Brain microvascular endothelial cell (primary cell): ENCODE measurements around the gene HYAL3.

Experiments used
- DNase-seq: peaks from one replicate; pipeline ENCODE4 v3.0.0-alpha.2; 2020
- H3K27ac ChIP-seq: fragments of 250-450 bp; sonication (Bioruptor Pico); 2 replicates; pipeline ENCODE4 v1.5.1; 2020; ENCODE audit warnings: mild to moderate bottlenecking, moderate library complexity
- H3K27me3 ChIP-seq: fragments of 250-450 bp; sonication (Bioruptor Pico); replicated peaks from 2 replicates; pipeline ENCODE4 v1.5.1; 2020; ENCODE audit warnings: mild to moderate bottlenecking
- H3K36me3 ChIP-seq: fragments of 250-450 bp; sonication (Bioruptor Pico); replicated peaks from 2 replicates; pipeline ENCODE4 v1.5.1; 2020; ENCODE audit warnings: mild to moderate bottlenecking
- H3K4me3 ChIP-seq: 2 replicates; pipeline ENCODE4 v1.5.1; 2011; ENCODE audit warnings: low read depth, mild to moderate bottlenecking, control low read depth, low read length, moderate library complexity
- CTCF ChIP-seq: IDR thresholded peaks from 2 replicates; pipeline ENCODE4 v1.5.1; 2011; ENCODE audit warnings: low read depth, mild to moderate bottlenecking, moderate library complexity, low read length, control low read depth, inconsistent platforms; ENCODE audit errors: missing control alignments
- in situ Hi-C: cut with HindIII; loops from 2 replicates; pipeline ENCODE4 v1.10.0; 2017; ENCODE audit warnings: low sequenced_read_pairs, low pct_ligation_motif_present

Gene HYAL3

GRCh38 chr3:50300681-50301254 lies 1.6 kb upstream of the HYAL3 start:
- TF ChIP-seq CTCF = no peak
- no peak overlapping the region for H3K4me3 ChIP-seq
- no peaks in the 10 kb centered on the region for H3K27me3 ChIP-seq
- no peak overlapping the region for H3K27ac ChIP-seq
- no peaks in the 10 kb centered on the region for H3K36me3 ChIP-seq
- in situ Hi-C loops = no loop called here
- no peak for DNase-seq

GRCh38 chr3:50299929-50300680 lies 900 bp upstream of the HYAL3 start:
- Histone ChIP-seq H3K4me3 (peak overlapping the region; percentile 56), H3K27me3 (no peaks in the 10 kb centered on the region), H3K36me3 (no peaks in the 10 kb centered on the region), H3K27ac (peak overlapping the region; percentile 71)
- DNase-seq = no peak
- in situ Hi-C loops = no loop called here
- no peak for TF ChIP-seq CTCF

DNA sequence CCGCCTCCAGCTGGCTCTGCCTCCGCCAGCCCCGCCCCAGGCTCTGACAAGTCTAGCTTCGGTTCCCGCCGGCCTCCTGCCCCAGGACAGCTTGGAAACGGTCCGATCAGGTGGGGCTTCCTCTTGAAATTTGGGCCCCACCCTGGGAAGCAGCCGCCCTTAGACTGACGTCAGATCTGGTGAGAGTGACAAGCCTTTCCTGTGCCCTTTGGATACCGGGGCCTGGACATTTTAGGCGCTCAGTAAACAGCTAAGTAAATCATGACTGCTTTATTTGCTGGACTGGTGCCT lies 378 bp upstream of the HYAL3 start:
- no peaks in the 10 kb centered on the region for H3K27me3 ChIP-seq
- in situ Hi-C loops = no loop called here
- peak overlapping the region; percentile 56 for H3K4me3 ChIP-seq
- no peak for TF ChIP-seq CTCF
- H3K27ac ChIP-seq = peak overlapping the region; percentile 71
- DNase-seq = no peak
- H3K36me3 ChIP-seq = no peaks in the 10 kb centered on the region

- no peak for DNase-seq
- in situ Hi-C loops = no loop called here
- peak overlapping the region; percentile 78 for H3K27ac ChIP-seq
- H3K4me3 ChIP-seq = peak overlapping the region; percentile 94
- TF ChIP-seq CTCF = peak; percentile 50
- H3K27me3 ChIP-seq = no peaks in the 10 kb centered on the region
- H3K36me3 ChIP-seq = no peaks in the 10 kb centered on the region
Observed at GRCh38 chr3:50297896-50298725, 1.1 kb downstream of the HYAL3 start.

- H3K27me3 ChIP-seq = no peaks in the 10 kb centered on the region
- no peaks in the 10 kb centered on the region for H3K36me3 ChIP-seq
- in situ Hi-C loops = no loop called here
- H3K27ac ChIP-seq = no peak overlapping the region
- TF ChIP-seq CTCF = no peak
- no peak for DNase-seq
- no peak overlapping the region for H3K4me3 ChIP-seq
Observed at GRCh38 chr3:50297384-50297775, 1.8 kb downstream of the HYAL3 start.
